Kasumi-1 (cell line): ENCODE data around the gene MORC4.

Source experiments
- DNase-seq, 2 experiments: peaks; one replicate each; lab custom pipeline; 2025; lab: John Stamatoyannopoulos, UW

The MORC4 gene

DNA sequence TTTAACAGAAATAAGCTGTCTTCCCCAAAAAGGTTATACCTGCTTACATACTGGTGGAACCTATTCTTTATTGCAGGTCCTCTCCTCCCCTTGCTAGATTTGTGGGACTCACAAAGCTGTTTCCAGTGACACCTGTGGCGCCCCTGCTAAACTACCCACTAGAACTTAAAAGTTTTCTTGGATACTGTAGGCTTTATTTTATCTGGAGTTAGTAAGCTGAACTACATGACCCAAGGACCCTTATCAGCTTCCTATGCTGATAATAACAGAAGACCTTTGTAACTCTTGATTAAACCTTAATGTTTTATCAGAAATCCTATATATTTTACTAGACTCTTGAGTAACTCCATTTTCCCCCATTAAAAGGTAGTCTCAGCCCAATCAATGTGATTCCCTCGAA is 47.5 kb downstream of the MORC4 start:
- no peak for DNase-seq

DNA sequence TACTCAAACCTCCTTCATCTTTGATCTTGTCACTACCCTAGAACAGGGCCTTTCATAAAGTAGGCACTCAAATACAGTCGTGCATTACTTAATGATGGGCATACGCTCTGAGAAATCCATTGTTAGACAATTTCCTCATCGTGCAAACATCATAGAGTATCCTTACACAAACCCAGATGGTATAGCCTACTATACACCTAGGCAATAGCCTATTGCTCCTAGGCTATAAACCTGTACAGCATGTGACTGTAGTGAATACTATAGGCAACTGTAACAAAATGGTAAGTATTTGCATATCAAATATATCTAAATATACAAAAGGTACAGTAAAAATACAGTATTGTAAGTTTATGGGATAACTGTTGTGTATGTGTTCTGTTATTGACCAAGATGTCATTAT is 47.9 kb downstream of the MORC4 start:
- no peak for DNase-seq

- no peak for DNase-seq
These were observed 48.8 kb downstream of the MORC4 start for GRCh38 chrX:106951230-106951629.

- no peak for DNase-seq
These were observed 49.6 kb downstream of the MORC4 start for GRCh38 chrX:106950381-106950780.

- DNase-seq: no peak
These were observed 50.6 kb downstream of the MORC4 start for GRCh38 chrX:106949366-106949765.

DNA sequence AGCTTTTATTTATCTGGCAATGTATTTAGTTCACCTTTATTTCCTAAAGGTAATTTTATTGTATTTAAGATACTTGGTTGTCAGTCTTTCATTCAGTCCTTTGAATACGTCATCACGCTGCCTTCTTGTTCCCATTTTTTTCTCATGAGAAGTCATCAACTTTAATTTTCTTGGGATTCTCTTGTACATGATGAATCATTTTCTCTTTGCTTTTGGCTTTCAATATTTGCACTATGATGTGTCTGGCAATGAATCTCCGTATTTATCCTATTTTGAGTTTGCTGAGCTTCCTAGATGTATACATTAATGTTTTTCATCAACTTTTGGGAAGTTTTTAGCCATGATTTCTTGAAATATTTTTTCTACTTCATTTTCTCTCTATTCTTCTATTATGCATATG is 51.4 kb downstream of the MORC4 start:
- no peak for DNase-seq

- DNase-seq: no peak
These were observed 53.5 kb downstream of the MORC4 start for GRCh38 chrX:106946464-106946863.

DNA sequence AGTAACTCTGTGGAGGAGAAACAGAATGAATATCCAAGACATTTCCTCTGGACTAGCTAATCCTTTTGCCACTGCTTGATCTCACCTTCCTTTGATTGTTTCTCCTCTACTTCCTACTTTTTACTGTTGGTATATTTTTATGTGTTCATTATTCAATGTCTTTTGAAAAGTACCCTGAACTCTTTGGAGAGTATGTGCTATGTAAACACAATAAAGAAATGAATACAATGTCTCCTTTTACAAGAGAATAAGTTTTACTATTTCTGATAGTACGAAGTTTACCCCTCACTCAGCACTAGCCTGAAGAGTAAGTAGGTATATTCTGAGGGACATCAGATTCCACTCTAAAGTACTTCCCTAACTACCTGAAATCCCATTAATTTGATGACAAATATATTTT is 59.9 kb downstream of the MORC4 start:
- no peak for DNase-seq

DNA sequence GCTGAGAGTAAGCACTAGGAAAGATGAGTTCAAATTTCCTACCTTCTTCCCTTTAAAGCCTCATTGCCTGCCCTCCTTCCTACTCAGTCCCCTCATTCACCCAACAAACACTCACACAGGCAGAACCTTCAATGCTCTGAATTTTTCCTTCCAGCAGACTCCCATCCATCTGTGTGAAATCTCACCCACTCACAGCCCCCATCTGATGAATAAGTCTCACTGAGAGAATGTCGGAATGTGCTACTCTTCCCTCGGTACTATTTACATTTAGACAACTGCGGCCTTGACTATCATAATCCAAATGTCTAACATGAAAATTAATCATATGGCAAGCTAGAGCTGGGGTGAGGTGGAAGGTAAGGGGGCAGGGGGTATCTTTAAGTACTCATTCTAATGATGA is 60.4 kb downstream of the MORC4 start:
- no peak for DNase-seq

DNA sequence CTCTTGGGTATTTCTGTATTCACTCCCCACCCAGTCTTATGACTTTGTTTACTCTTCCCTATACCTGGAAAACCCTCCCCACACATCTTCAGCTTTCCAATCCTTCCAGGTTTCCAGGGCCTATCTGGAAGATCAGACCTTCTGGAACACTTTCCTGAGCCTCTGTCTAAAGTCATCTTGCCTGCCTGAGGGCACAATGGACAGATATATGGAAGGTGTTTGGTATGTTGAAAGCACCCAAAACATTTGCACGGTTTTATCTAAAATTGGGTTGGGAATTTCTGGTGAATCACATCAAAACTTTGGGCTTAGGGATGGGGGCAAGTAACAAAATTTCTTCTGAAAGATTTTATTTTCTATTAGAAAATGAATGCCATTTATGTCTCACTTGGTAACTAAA is 63.8 kb downstream of the MORC4 start:
- DNase-seq: no peak

- no peak for DNase-seq
These were observed 64.8 kb downstream of the MORC4 start for GRCh38 chrX:106935175-106935574.

- DNase-seq: peak; percentile 36 to 43
These were observed 66.5 kb downstream of the MORC4 start for GRCh38 chrX:106933538-106933961.

- peak; percentile 5 to 15 for DNase-seq
These were observed 67.0 kb downstream of the MORC4 start for GRCh38 chrX:106932960-106933537.

DNA sequence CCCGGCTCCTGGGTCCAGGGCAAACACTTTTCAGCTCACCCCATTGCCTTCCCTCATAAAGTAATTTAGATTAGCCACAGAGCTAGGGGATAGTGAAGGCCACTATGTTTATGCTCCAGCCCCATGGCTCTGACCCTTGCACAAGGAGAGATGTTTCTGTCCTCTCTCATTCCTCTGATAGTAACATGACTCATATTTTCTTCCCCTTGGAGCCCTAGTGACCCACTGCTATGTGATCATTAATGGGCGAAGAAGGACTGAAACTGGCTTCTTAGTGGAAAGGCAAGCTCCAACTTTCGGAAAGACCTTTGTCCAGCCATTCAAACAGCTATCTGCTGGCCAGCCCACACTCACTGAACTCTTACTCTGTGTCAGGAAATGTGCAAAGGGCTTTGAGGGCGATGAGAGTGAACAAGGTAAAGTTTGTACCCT is 67.5 kb downstream of the MORC4 start:
- DNase-seq: no peak

DNA sequence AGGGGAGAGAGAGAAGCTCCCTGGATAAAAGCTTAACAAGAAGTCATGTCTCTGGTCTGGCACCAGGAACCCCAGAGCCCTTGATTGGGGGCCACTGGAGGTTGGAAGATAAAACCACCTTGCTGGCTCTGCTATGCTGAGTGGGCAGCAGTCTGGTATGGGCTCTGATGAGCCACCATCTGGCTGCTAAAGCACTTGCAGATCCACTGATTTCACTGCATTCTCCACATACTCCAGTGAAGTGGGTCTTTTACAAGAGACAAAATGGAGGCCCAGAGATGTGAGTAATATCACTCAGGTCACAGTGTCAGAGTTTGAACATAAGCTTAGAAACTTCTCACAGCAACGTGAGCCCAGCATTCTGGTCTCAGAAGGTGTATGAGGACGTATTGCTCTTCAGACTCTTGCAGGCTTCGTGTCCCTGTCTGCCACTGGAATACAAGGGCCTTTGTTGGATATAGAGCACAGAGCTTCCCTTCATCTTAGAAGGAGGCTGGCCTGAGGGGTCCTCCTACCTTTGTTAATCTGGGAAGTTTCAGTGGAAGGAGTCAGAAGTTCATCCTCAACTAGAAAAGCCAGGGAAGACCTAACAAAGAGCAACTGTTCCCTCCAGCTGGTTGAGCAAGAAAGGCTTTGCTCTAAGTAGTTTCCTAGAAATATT is 68.1 kb downstream of the MORC4 start:
- no peak for DNase-seq

DNA sequence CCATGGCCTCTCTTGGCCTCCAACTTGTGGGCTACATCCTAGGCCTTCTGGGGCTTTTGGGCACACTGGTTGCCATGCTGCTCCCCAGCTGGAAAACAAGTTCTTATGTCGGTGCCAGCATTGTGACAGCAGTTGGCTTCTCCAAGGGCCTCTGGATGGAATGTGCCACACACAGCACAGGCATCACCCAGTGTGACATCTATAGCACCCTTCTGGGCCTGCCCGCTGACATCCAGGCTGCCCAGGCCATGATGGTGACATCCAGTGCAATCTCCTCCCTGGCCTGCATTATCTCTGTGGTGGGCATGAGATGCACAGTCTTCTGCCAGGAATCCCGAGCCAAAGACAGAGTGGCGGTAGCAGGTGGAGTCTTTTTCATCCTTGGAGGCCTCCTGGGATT is 71.8 kb downstream of the MORC4 start:
- no peak for DNase-seq

DNA sequence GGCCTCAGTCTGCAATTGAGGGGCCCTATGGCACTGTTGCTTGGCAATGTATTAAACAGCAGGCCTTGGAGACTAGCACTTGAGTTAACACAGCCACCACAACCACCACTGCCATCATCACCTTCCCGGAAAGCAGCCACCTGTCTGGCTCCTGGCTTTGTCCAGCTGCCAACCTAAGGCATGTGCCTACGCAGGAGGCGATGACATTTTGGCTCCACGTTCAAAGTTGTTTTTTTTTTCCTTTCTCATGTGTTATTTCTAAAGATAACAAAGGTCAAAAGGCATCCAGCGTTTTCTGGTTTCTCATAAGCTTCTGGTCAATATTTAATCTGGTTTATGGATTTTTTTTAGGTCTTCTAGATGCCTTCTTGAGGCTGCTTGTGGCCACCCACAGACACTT is 72.3 kb downstream of the MORC4 start:
- DNase-seq: no peak

GRCh38 chrX:106927023-106927422 is 73.0 kb downstream of the MORC4 start:
- no peak for DNase-seq

GRCh38 chrX:106921637-106922036 is 78.4 kb downstream of the MORC4 start:
- DNase-seq: no peak

DNA sequence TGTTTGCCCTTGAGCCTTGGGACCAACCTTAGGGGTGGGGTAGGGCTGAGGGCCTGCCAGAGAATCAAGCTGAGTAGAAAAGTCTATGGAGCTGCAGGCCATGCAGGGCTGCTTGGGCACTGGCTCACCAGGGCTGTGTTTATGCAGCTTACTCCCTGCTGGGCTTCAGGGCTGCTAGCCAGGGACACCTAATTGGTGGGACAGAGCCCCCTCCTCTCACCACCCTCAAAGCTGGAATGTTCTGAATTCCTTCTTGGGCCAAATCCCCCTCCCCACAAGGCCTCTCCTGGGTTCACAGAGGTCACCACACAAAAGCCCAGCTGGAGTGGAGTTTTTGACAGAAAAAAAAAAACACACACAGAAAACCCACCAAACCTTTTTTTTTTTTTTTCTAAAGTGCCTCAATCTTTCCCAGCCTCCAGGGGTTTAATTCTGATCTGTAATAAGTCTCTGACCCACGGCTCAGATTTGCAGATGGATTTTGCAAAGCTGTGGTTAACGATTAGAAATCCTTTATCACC is 80.0 kb downstream of the MORC4 start, which contains the start of gene CLDN2:
CLDN2 (plus strand) TSS at position 471 of the 521 bp plus-strand sequence. CDS start 7,827 bp downstream, outside the sequence.
- no peak for DNase-seq

- DNase-seq: peak; percentile 47 to 58
These were observed 82.0 kb downstream of the MORC4 start for GRCh38 chrX:106917830-106918500.

DNA sequence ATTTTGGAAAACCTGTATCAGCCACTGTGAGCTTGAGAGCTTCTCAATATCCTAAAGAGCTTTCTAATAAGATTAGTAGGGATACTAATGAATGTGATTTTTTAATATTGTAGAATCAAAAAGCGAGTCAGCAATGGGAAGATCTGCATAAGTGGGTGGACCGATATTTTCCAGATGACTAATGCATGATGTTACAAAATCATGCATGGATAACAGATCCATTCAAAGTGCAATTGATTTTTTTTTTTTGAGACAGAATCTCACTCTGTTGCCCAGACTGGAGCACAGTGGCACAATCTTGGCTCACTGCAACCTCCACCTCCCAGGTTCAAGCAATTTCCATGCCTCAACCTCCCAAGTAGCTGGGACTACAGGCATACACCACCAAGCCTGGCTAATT is 87.1 kb downstream of the MORC4 start:
- DNase-seq: no peak

- no peak for DNase-seq
These were observed 93.7 kb downstream of the MORC4 start for GRCh38 chrX:106906361-106906760.
